Transverse colon (tissue), 4 donors: ENCODE results near the gene GPR52.

ENCODE experiments used
- CTCF ChIP-seq, 5 experiments: fragments of 200-600 bp in 3 of 5; fragments of 450-650 bp in 2 of 5; sonication (generic) in 3 of 5; IDR thresholded peaks; 1 replicate in 2 of 5; 2 replicates in 3 of 5; pipeline ENCODE4 v1.5.1; 2016 to 2017; ENCODE audit warnings: antibody characterized with exemption in 5 of 5, inconsistent platforms in 3 of 5, mild to moderate bottlenecking in 2 of 5, moderate library complexity in 1 of 5
- EP300 ChIP-seq: sonication (generic); formaldehyde crosslinking; IDR thresholded peaks from one replicate; pipeline ENCODE4 v1.6.1; 2017; ENCODE audit warnings: antibody characterized with exemption, low read depth
- POLR2A ChIP-seq: fragments of 450-650 bp; IDR thresholded peaks from one replicate; pipeline ENCODE4 v1.6.1; 2016; ENCODE audit warnings: antibody characterized with exemption, mild to moderate bottlenecking, moderate library complexity
- POLR2AphosphoS5 ChIP-seq, 3 donors: sonication (generic); formaldehyde crosslinking; IDR thresholded peaks; one replicate each; pipeline ENCODE4 v1.6.1; 2016; ENCODE audit warnings: antibody characterized with exemption in 3 of 3

GRCh38 chr1:174447866-174448530, at the start of gene GPR52:
- no peak for TF ChIP-seq CTCF (IDR thresholded peaks at IDR 0.05)
- no peak for TF ChIP-seq EP300
- TF ChIP-seq POLR2A: no peak
- no peak for TF ChIP-seq POLR2AphosphoS5 (IDR thresholded peaks at IDR 0.05)
